Left renal cortex interstitium (tissue), 4 donors: ENCODE data around the gene SLC5A9. TPM values are rescaled to one million over a fixed set of nuclear protein-coding genes. Genes with fewer than 3 reads are reported as not detected.

Experiments used
- DNase-seq, 4 donors: peaks; one replicate each; pipeline ENCODE4 v3.0.0-alpha.2; 2013; ENCODE audit warnings: low read depth in 4 of 4, low spot score in 2 of 4, missing footprints in 1 of 4
- polyA plus RNA-seq, 4 donors: library from polyadenylated mRNA; unstranded; fragments of 120-200 nt; gene quantifications; one replicate each; pipeline ENCODE4 v1.2.1, GENCODE V29; 2013; ENCODE audit not compliant: insufficient read length in 4 of 4

The SLC5A9 gene
- 10 to 100 TPM; 13.0 to 20.6 (median 14.9) TPM for polyA plus RNA-seq

DNA sequence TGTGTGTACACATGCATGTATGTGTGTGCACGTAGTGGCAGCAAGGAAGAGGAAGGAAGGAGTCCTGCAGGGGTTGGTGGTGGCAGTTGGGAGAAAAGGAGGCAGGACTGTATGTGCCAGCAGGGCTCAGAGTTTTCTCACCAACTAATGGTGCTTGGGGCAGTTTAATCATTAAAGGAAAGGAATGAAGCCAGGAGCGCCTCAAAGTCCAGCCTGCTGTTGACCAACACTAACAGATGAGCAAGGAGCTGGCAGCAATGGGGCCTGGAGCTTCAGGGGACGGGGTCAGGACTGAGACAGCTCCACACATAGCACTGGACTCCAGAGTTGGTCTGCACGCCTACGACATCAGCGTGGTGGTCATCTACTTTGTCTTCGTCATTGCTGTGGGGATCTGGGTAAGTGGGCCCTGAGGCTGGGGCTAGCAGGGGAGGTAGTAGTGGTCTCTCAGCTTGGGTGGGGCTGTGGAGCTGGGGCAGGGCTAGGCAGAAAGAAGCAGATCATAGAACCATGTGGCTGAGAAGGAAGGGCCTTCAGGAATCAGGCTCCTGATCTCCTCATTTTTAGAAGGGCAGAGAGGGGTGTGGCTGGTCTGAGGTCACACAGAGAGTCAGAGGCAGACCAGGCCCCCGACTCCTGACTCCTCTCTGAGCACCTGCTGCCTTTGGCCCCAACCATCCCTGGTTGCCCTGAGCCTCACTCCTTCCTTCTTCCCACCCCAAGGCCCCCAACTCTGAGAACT lies at the start of gene SLC5A9:
SLC5A9 (plus strand) TSS at position 216 of the 742 bp plus-strand sequence; CDS start at position 237, 21 bp downstream.
- no peak for DNase-seq

DNA sequence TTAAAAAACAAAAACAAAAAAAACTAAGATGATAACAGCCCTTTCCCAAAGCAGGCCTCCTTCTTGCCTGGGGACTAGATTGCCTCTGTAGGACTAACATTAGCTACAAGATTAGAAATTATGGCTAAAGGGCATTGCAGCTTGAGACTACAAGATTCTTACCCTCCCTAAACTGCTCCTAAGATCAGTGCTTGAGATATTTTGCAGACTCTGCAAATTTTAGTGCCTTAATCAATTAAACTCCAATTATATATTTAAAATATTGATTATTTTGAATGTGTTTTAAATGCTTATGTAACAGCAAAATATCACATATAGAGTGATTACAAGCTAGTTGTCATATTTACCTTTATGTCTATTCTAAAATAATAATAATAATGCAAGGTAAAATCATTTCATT lies 47.4 kb upstream of the SLC5A9 start:
- DNase-seq = no peak

DNA sequence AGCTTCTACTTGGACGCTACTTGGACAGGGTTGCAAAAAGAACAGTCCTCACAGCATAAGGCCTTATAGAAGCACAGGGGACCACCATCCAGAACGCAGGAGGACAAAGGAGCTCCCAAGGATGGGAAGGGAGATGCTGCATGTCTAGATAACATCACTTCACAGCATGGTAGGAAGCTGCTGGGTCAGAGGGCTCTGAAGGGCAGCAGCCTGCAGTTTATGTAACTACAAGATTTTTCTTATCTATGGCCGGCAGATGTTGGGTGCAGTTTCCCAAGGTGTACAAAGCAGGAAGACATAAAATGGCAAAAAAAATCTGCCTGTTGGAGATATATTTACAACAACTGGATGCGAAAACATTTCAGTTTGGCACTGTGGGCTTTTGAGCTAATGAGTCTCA lies 45.3 kb upstream of the SLC5A9 start:
- DNase-seq = no peak

DNA sequence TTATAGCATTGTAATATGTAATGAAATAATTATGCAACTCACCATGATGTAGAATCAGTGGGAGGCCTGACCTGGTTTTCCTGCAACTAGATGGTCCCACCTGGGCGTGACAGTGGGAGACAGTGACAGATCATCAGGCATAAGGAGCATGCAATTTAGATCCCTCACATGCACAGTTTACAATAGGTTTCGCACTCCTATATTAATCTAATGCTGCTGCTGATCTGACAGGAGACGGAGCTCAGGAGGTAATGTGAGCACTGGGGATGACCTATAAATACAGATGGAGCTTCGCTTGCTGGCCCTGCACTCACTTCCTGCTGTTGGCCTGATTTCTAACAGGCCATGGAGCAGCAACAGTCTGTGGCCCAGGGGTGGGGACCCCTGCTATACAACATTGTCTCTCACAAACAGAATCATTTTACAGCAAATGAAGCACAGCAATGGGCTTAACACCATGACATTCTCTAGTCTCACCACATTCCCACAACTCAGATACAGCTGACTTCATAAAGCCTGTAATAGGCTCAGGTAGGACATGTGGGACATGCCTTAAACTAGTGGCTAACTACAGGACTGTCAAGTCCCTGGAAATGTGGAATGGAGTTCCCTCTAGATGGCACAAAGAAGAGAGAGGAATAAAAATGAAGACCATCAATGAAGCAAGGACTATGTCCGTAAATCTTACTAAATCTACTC lies 40.7 kb upstream of the SLC5A9 start:
- no peak for DNase-seq

DNA sequence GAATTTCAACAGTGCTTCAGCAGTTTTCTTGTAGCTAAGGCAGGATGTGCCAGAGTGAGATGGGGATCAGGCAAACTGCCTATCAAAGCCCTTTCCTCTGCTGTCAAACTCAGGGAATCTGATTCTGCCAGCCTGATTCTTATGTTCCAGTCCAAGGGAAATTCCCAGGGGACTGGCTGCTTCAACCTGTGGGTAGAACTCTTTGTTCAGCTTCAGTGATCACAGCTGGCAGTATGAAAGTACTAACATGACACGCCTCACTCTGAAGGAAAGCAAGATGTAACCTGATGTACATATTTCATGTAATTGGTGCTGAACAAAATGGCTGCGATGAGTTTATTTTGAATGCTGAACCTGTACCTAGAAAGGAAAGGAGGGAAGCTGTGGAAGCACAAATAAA lies 40.1 kb upstream of the SLC5A9 start:
- no peak for DNase-seq

DNA sequence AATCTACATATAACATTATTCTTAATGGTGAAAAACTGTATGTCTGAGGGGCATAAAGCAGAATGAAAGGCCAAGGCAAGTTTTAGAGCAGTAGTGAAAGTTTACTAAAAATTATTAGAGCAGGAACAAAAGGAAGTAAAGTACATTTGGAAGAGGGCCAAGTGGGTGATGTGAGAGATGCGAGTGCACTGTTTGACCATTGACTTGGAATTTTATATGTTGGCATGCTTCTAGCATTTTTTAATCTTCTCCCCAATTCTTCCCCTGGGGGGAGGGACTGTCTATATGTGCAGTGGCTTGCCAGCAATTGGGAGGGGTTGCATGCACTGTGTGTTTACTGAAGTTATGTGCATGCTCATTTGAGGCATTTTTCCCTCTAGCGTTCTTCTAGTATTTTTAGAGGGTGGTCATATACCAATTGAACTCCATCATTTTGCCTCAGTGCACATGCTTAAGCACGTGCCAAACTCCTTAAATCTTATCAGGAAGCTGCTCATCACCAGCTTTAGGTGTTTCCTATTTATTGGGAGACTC lies 36.1 kb upstream of the SLC5A9 start:
- no peak for DNase-seq

DNA sequence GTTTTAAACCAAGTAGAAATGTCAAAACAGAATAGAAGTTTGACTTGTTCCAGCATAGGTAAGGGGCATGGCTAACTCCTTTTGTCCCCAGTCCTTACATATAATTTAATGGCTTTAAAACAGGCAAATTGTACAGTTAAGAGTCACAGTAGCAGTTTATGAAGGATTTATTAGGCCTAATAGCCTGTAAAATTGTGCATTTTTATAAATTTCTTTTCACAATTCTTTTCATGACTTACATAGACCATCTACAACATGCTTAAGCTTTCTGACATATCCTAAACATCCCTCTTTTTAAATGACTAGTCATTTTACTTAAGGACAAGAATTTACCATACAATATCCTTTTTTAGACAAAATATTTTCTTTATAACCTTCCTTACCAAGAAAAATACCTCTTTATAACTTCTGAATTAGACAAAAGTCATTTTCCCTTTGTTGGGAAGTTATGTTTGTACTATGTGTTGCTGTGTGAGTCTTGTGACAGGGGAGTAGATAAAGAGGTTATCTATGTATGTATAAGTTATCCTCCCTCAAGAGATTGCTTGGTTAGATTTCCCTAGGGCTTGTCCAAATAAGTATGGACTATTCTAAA lies 34.5 kb upstream of the SLC5A9 start:
- DNase-seq = no peak

DNA sequence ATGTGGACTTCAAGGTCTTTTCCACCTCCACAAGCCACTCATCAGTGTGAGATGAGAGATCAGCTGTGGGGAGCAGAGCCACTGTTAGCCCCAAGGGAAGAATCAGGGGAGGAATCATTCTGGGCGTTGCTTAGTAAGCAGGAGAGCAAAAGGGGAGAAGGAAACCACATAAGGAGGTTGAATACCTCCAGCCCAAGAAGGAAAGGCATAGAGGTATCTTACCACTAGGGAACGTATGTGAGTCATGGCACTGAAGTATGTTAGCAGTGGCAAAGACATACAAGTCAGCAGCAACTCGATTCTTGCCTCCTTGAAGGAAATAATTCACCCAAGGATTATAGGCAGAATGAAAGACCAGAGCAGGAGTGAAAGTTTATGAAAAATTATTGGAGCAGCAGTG lies 31.6 kb upstream of the SLC5A9 start:
- DNase-seq = no peak

DNA sequence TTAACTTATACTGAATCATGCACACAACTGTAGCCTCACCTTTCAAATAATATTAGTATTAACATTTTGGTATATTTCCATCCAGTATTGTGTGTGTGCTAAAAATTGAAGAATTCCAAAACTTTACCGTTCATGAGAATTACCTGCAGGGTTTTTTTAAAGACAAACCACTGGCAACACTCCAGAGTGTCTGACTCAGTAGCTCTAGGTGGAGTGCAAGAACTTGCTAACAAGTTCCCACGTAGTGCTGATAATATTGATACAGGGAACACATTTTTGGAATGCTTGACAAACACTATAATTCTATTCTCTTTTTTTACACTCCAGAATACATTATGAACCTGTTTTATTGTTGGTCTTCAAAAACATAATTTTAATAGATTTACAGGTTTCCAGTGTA lies 27.7 kb upstream of the SLC5A9 start:
- DNase-seq = no peak

DNA sequence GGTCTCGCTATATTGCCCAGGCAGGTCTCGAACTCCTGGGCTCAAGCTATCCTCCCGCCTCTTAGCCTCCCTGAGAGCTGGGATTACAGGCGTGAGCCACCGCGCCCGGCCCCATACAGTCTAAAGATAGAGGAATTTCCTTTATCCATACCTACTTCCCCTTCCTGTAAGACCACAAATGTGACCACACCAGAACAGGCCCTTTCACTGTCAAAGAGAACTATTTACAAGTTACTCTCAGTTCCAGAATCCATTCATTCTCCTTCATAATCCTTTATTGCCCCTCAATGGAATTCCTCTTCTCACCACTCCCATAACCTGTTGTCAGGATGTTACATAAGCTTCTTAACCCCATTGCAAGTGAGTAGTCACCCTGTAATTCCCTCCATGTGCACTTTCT lies 26.3 kb upstream of the SLC5A9 start:
- no peak for DNase-seq

DNA sequence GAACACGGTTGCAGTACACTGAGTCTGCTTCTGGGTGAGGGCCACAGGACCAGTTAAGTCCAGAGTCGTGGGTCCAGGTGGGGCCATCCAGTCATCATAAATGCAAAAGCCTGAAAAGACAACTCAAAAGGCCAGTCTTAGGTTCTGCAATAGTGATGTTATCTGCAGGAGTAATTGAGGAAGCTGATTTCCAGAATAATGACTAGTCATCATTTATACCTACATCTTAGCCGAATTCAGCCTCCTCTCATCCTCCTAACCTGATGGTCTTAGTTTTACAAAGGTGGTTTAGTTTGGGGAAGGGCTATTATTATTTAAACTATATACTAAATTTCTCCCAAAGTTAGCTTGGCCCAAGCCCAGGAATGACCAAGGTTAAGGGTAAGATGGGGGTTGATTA lies 23.5 kb upstream of the SLC5A9 start:
- DNase-seq = no peak

DNA sequence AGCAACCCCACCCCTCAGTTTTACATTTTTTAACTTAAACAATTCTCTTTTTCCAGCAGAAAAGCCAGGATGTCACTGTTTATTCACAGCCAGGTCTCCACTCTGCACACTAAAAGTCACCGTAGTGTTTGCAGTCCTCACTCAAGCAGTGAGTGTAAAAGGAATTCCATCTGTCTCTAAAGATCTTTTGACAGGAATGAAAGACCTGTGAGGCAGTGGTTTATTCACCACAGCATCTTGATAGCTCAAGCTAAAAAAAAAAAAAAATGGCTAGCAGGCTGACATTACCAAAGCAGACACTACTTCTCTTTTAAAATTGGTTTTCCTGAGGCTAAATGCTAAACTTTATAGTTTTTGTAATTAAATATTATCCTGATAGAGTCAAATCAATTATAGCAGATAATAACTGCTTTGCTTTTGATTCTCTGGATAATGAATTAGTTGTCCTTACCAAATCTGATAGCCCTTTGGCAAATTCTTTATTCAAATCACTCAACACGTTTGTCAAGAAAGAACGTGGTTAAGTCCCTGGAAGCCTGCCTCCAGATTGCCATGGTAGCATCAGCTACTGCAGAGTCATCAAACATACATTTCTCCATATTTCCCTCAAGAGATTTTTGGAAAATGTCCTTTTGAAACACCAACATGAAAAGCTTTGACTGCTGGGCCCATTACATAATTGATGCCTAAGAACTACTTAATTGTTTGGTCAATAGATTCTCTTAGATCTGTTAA lies 22.2 kb upstream of the SLC5A9 start:
- DNase-seq = no peak

DNA sequence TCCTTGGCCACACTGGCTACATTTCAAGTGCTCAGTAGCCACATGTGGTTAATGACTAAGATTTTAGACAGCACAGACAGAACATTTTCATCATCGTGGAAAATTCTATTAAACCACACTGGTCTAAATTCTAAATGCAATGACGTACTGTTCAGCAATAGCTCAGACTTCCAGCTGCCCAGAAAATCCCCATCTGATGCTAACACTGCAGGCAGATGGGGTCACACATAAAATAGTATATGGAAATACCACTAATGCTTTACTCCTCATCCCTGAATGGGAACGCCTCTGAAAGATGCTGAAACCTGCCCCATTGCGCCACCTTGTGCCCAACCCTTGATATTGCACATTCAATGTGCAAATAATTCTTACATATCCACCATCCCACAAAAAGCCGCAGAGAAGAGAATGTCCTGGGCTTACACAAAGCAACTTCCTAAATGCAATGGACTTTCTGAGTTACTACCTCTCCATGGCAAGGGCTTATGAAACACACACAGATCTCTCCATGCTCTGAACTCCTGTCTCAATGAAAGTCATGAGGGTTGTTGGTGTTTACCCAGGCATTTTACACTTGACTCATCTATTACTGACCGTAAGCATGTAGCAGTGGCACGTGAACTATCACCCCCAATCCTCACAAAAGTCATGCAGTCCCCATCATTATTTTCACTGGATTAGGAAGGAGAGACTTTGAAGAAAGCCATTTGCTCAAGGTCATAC lies 20.3 kb upstream of the SLC5A9 start:
- DNase-seq = peak; percentile 34 to 55 (median 43)

DNA sequence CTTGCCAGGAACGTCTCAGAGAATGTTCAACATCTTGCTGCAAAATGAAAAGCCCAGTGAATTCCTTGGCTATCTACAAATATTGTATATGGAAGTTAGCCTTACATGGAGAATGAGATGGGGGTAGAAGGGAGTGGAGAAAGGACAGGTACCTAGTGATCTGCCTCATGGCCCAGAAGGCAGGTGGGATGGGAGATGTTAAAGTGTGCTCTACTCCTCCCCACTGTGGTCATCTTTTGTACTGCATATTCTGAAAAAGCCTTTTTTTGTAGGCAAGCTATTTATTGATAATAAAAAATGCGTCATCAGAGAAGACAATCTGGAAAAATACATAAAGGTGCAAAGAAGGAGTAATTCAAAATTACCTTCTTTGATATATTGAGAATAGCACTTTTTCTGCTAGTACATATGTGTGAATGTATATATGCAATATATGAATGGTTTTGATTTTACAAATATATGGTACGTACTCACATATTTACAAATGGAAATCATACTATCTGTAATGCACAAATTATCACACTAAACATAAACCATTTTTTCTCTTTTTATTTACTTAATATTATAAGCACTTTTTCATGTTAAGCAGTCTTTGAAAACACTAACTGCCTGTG lies 19.1 kb upstream of the SLC5A9 start:
- DNase-seq = peak in 1 of 4 donors; percentile 19

DNA sequence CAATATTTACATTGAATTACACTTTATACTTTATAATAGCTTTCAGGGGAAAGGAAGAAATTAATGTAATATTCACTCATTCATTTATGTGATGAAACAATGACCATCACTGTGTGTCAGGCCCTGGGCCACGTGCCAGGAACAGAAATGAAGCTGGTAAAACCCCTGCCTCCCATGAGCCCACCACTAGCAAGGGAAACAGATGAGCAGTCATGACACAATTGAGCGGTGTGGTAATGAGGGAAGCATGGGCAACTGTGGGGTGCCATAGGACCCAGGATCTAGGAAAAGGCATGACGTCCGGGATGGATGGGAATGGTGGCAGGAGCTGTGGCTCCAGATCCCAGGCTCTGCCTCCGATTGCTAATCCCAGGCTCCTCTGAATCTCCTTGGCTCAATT lies 17.0 kb upstream of the SLC5A9 start:
- no peak for DNase-seq

DNA sequence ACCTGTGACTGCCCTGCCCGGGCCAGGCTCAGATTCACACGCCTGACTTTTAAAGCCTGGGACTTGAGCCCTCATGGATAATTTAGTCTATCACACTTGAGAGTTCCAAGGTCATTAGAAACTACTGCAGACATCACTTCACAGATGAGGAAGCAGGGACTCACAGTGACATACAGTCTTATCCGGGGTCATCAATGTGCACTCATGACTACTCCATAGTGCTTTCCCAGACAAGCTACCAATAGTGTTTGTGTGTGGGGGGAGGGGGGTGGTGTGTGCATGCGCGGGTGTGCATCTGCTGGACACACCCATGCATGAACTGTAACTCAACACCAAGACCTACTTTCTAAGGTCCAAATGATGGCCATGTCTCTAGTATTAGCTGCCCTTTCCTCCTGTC lies 16.1 kb upstream of the SLC5A9 start:
- peak in 2 of 4 donors; percentile 10 to 24 for DNase-seq

DNA sequence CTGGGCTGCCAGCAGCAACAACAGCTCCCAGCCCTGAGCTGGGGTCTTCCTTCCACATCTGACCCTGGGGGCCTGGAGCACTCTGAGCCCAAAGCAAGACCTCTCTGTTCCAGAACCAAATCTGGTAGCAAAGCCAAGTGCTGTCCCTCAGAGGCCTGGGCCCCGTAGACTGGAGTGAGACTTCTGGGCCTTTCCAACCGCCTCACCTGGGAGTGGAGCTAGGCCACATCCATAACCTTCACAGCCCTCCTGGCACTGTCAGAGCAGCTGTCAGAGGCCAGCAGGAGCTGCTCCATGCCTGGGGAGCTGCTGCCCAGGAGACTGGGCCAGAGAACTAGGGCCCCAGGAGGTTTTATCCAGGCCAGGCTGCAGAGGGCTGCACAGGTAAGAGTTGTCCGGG lies 15.4 kb upstream of the SLC5A9 start:
- DNase-seq = no peak

DNA sequence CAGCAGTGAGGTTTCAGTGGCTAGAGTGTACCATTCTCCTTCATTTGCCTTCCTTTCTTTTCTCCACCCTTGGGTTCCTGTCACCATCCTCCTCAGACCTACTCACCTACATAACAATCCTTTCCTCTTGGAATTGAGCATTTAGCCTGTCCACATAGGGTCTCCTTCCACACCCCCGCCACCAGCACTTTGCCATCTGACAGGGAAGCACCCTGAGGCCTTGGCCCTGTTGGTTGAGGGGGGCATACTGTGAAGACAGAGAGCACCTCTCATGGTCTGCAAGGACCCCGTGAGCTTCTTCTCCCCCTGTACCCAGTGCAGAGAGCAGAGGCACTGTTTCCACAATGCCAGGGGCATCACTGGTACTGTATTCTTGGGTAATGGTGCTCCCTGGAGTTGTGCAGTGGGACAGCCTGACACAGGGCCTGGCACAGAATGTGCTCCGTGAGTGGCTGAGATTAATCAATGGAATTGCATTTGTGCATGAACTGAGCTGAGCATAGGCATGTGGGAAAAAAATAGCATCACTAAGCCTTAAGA lies 14.9 kb upstream of the SLC5A9 start:
- no peak for DNase-seq

DNA sequence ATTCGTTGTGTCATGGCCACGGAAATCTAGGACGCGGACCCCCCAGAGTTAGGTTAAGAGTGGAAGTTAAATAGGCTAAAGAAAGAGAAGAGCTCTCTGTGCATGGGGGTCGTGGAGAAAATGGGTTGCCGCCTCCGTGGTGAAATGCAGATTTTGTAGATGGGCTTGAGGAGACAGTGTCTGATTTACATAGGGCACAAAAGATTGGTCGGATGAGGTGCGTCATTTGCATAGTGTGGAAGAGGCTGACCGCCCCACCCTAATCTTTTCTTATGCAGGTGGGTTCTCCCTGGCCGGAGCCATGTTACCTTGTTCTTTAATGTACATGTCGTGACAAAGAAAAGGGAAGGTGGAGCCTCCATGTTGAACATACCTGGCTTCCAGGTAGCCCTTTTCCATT lies 14.3 kb upstream of the SLC5A9 start:
- no peak for DNase-seq

DNA sequence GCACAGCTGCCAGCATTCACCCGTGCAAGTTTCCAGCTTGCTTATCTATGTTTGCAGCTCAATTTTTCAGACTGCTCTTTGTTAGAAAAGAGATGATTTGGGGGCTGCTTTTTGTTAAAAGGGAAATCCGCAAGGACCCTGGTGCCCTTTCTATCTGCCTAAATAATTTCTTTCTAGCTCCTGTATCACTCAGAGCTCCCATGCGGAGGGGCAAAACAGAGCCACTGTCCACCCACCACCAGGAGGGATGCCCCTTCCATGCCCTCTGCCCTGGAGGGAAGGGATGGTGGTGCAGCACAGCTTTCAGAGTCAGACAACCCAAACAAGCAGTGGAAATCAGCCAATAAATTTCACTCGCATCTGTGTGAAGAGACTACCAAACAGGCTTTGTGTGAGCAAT lies 13.9 kb upstream of the SLC5A9 start:
- DNase-seq = no peak
